Measurements from ENCODE around the gene ABCB11.

DNA sequence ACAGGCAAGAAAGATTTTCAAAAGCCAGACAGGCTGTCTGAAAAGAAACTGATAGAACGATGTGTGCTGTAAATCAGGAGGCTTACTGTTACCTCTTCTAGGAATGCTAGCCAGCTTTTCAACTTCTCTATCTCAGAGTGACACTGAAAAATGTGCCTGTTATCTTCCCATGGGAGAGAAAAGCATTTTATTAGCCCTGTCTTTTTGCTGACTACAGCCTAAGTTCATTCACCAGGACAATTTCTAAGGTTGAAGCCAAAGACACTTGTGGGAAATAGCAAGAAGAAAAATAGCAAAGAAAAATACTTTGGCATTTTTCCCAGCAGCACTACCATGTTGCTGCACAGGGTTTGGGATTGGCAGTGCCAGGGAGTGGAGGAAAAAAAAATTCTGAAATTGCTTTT is 34.0 kb downstream of the ABCB11 start:
- TF ChIP-seq CTCF (IDR thresholded peaks at IDR 0.05) (no peak), POLR2AphosphoS5 (IDR thresholded peaks at IDR 0.05) (no peak)
